Right lobe of liver (tissue), 4 donors: ENCODE data around the gene TRIM4.

Experiments used
- CTCF ChIP-seq, 4 donors: fragments of 200-600 bp in 3 of 4; fragments of 450-650 bp in 1 of 4; IDR thresholded peaks; one replicate each; pipeline versions ENCODE4 v1.5.1 to v1.8.0; 2016 to 2022; ENCODE audit warnings: antibody characterized with exemption in 4 of 4, mild to moderate bottlenecking in 2 of 4
- POLR2A ChIP-seq: fragments of 450-650 bp; IDR thresholded peaks from one replicate; pipeline ENCODE4 v1.6.1; 2017; ENCODE audit warnings: antibody characterized with exemption, mild to moderate bottlenecking
- donor health status: DM: no; HTN: no; CAD: no.
- donor health status: DM: no; HTN: no; CAD: no.
- donor health status: DM: no; HTN: yes; CAD: no.

- TF ChIP-seq POLR2A (no peak), CTCF (IDR thresholded peaks at IDR 0.05) (no peak)
Measured at GRCh38 chr7:99927536-99927935, 8.2 kb upstream of the TRIM4 start.
